Fibroblast of the aortic adventitia (primary cell): ENCODE data around the gene PPP2R3A. TPM values are rescaled to one million over a fixed set of nuclear protein-coding genes. Genes with fewer than 3 reads are reported as not detected.
"Not testable (repeated sequence)": the region's sequence is repeated elsewhere in the genome, so short reads cannot be mapped to it uniquely, and the experiment has no call there.

Source experiments
- DNase-seq: peaks from one replicate; pipeline ENCODE4 v3.0.0-alpha.2; 2010; ENCODE audit warnings: low read depth
- H3K4me3 ChIP-seq: 2 replicates; pipeline ENCODE4 v1.5.1; 2011; ENCODE audit warnings: low read depth, mild to moderate bottlenecking, control low read depth, low read length, moderate library complexity
- CTCF ChIP-seq: IDR thresholded peaks from 2 replicates; pipeline ENCODE4 v1.5.1; 2011; ENCODE audit warnings: mild to moderate bottlenecking, low read length, control low read depth, inconsistent platforms; ENCODE audit not compliant: insufficient read depth
- total RNA-seq: library from RNA; depleted of rRNA; stranded (reverse); fragments of >200 nt; gene quantifications from 2 replicates; pipeline ENCODE4 v1.2.3, GENCODE V29; 2012; ENCODE audit warnings: low replicate concordance

PPP2R3A gene
- total RNA-seq, 1 donor = 17.9 TPM

DNA sequence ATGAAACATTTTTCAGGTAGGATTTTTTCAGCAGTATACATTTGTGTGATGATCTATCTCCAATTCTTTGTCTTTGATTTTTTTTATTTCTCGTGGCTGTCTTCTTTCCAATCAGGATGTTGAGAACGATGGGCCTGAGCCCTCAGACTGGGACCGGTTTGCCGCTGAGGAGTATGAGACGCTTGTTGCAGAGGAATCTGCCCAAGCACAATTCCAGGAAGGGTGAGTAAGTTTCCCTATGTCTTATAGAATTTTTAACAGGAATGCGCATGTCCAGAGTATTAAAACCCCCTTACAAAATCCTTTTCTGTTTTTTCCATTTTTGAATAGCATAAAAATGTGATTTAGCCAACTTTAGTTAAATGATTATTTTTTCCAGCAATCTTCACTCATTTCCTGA is 140.6 kb downstream of the PPP2R3A start:
- no peak for TF ChIP-seq CTCF
- DNase-seq = no peak
- H3K4me3 ChIP-seq = no peak overlapping the region

GRCh38 chr3:136109499-136109898 is 144.0 kb downstream of the PPP2R3A start:
- DNase-seq = no peak
- no peak for TF ChIP-seq CTCF
- no peak overlapping the region for H3K4me3 ChIP-seq

DNA sequence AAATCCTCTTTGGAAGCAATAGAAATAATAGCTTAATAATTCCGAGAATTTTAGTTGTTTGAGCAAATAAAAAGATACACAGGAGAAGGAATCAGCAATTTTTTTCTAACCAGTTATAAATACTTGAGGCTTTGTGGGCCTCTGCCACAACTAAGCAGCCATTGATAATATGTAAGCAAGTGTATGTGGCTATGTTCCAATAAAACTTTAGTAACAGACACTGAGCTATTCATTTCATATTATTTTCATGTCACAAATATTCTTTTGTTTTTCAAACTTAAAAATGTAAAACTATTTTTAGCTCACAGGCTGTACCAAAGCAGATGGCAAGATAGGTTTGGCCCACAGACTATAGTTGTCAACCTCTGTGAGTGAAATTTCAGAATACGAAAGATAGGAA is 145.0 kb downstream of the PPP2R3A start:
- no peak for DNase-seq
- TF ChIP-seq CTCF = no peak
- no peak overlapping the region for H3K4me3 ChIP-seq

DNA sequence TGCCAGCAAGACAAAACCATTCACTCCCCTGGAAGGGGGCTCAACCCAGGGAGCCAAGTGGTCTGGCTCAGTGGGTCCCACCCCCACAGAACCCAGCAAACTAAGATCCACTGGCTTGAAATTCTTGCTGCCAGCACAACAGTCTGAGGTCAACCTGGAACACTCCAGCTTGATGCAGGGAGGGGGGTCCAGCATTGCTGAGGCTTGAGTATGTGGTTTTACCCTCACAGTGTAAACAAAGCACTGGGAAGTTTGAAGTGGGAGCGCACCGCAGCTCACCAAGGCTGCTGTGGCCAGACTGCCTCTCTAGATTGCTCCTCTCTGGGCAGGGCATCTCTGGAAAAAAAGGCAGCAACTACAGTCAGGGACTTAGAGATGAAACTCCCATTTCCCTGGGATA is 148.9 kb downstream of the PPP2R3A start:
- H3K4me3 ChIP-seq = no peak overlapping the region
- no peak for TF ChIP-seq CTCF
- no peak for DNase-seq

- not testable (repeated sequence) for DNase-seq, H3K4me3 ChIP-seq
Observed at GRCh38 chr3:136119332-136119731, 153.8 kb downstream of the PPP2R3A start.

DNA sequence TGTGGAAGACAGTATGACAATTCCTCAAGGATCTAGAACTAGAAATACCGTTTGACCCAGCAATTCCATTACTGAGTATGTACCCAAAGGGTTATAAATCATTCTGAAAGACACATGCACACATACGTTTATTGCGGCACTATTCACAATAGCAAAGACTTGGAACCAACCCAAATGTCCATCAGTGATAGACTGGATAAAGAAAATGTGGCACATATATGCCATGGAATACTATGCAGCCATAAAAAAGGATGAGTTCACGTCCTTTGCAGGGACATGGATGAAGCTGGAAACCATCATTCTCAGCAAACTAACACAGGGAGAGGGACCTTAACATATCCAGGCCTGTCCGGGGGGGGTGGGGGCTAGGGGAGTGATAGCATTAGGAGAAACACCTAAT is 154.3 kb downstream of the PPP2R3A start:
- H3K4me3 ChIP-seq, DNase-seq: not testable (repeated sequence)

GRCh38 chr3:136120373-136121348 is 155.1 kb downstream of the PPP2R3A start:
- no peak overlapping the region for H3K4me3 ChIP-seq
- DNase-seq = peak; percentile 22
- no peak for TF ChIP-seq CTCF

GRCh38 chr3:136122006-136122405 is 156.5 kb downstream of the PPP2R3A start:
- no peak for TF ChIP-seq CTCF
- H3K4me3 ChIP-seq = no peak overlapping the region
- DNase-seq = no peak

DNA sequence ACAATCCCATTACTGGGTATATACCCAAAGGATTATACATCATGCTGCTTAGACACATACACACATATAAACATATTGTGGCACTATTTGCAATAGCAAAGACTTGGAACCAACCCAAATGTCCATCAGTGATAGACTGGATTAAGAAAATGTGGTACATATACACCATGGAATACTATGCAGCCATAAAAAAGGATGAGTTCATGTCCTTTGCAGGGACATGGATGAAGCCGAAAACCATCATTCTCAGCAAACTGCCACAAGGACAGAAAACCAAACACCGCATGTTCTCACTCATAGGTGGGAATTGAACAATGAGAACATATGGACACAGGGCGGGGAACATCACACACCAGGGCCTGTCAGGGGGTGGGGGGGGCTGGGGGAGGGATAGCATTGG is 166.1 kb downstream of the PPP2R3A start:
- H3K4me3 ChIP-seq, DNase-seq: not testable (repeated sequence)
